Measurements from ENCODE around the gene ABCB10.

GRCh38 chr1:229523052-229523451, 35.5 kb downstream of the ABCB10 start:
- TF ChIP-seq CTCF (IDR thresholded peaks at IDR 0.05; ENCODE audit: insufficient read depth, low read depth, low read length) (no peak), EZH2 (IDR thresholded peaks at IDR 0.05; ENCODE audit: insufficient read depth, low read length) (no peak)

Data from astrocyte (in vitro differentiated cells and primary cell).